HG03135 (cell line): ENCODE measurements around the gene GAL3ST3.
"Not testable (repeated sequence)": the region's sequence is repeated elsewhere in the genome, so short reads cannot be mapped to it uniquely, and the experiment has no call there.

ENCODE experiments used
- ATAC-seq: cut with Tn5 transposase; IDR thresholded peaks from one replicate; pipeline ENCODE4 v1.9.1; 2021; ENCODE audit warnings: mild to moderate bottlenecking, moderate library complexity; ENCODE audit not compliant: unreplicated experiment

GAL3ST3 gene

DNA sequence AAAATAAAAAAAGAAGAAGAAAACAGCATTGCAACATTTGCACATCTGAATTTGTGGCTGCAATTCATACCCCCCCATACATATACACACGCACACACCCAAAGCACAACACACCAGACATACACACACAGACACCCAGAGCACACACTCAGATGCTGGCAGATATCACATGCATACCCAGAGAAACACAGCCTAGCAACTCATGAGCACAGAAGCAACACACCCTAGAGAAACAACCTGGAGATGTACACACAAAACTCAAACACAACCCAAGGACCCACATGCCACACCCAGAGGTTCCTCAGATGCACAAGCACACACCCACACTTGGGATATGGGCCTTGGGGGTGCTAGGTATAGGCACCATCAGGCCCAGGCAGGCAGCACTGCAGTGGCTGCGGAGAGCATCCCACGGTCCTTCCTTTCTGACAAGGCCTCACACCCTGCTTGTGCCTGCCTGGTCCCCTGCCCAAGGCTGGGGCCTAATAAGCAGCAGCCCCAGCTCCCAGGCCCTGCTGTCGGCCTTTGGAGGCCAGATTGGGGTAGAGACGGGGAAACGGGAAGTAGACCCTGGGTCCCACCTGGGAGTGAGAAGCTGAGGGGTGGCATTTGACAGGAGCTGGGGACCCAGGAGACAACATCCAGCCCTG, 34.0 kb downstream of the GAL3ST3 start:
- no peak for ATAC-seq

DNA sequence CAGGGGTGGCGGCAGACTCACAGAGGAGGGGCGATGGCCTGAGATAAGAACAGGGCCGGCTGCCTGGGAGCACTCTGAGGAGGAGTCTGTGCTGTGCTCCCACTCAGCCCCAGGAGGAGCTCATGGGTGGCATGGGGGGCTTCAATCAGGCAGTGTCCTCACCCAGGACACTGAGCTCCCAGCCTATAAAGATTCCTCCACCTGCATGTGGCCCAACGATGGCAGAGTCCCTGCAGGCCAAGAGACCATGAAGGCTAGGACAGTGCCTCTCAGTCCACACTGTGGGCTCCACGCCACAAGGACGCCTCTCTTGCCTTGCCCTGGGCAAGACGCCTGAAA, 35.2 kb downstream of the GAL3ST3 start:
- no peak for ATAC-seq

DNA sequence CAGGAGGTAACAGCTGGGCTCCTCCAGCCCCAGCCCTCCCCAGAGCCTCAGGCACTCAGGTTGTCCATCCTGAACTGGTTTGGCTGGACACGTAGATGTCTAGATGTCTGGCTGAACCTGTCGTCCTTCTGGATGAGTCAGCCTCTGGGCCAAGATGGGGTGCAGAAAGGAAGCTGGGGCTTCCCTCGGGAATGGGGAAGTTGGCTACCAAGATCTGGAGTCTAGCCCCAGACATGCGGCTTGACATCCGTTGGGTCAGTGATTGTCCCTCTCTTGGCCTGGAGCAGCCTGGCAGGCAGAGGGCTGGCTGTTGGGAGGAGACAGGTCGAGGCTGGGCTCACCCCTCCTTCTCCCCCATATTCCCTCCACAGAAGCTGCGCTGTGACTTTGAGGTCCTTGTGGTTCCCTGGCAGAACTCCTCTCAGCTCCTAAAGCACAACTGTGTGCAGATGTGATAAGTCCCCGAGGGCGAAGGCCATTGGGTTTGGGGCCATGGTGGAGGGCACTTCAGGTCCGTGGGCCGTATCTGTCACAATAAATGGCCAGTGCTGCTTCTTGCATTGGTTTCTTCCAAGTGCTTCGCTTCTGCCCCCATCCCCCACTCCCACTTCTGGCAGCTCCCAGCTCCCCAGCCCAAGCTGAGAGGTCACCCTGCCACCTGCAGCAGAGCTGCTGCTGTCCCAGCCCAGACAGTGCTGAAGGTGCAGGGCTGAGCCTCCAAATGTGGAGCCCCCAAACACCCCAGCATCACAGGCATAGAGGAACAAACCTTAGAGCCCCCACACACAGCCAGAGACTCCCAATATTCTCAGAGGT, 35.8 kb downstream of the GAL3ST3 start:
- no peak for ATAC-seq

DNA sequence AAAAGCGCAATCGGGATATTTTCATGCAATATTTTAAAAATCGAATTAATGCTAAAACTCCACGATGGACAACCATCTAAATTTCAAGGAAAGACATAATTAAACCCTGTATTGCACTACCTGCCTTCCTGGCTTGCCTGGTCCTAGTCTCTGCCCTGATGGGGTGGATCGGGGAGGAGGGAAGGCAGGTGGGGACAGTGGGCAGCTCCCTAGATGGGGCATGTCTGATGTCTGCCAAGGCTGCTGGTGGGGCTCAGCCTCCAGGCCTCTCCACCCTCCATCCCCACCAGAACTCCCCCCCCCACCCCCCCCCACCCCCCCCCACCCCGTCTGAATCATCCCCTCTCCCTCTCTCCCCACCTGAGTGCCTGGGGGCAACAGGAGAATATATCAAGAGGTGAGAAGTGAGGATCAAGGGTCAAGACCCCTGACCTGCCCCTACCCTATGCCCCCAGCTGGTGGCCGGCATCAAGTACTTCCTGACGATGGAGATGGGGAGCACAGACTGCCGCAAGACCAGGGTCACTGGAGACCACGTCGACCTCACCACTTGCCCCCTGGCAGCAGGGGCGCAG, 36.5 kb downstream of the GAL3ST3 start:
- ATAC-seq, result no peak

DNA sequence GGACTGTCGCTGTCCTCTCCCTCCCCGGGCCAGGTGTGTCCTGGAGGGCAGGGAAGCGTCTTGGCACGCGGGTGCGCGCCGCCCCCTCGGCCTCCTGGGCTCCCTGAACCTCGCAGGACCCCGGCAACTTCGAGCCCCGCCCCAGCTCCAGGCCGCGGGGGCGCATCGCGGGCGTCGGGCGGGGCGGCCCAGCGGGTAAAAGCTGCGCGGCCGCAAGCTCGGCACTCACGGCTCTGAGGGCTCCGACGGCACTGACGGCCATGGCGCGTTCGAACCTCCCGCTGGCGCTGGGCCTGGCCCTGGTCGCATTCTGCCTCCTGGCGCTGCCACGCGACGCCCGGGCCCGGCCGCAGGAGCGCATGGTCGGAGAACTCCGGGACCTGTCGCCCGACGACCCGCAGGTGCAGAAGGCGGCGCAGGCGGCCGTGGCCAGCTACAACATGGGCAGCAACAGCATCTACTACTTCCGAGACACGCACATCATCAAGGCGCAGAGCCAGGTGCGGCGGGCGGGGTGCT, 37.1 kb downstream of the GAL3ST3 start, which contains the start of gene CST6:
TSS of gene CST6 (plus strand) at position 224 of the 519 bp plus-strand sequence. CDS start at position 261, 37 bp downstream.
- ATAC-seq, result no peak

DNA sequence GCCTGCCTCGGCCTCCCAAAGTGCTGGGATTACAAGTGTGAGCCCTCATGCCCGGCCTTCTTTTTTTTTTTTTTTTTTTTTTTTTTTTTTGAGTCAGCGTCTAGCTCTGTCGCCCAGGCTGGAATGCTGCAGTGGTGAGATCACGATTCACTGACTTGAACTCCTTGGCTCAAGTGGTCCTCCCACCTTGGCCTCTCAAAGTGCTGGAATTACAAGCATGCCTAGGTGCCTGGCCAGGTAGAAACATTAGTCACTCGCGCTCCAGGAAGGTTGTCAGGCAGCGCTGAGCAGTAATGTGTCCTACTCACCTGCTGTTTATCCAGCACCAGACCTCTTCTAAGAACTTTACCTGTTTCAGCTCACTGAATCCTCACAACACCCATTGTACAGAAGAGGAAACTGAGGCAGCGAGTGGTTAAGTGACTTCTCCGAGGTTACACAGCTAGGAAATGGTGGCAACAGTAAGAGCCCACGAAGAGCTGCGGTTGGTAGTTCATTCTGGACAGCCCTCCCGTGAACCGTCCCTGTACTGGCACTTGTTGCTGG, 37.6 kb downstream of the GAL3ST3 start:
- no peak for ATAC-seq

DNA sequence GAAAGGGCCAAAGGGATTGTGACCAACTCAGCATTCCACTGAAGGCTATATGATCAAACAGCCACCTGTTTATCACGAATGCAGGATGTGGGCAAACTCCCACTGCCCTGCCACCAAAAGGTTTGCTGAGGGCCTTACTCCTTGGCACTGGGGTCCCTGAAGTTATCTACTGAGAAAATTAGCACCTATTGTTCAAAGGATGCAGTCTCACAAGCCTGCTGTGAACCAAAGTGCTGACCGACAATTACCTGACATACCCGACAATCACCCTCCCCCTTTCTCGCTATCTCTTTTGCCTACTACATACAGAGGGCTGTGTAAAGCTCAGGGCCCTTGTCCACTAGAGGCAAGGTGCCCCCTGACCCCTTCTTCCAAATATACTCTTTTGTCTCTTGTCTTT, 38.9 kb downstream of the GAL3ST3 start:
- ATAC-seq, result not testable (repeated sequence)

DNA sequence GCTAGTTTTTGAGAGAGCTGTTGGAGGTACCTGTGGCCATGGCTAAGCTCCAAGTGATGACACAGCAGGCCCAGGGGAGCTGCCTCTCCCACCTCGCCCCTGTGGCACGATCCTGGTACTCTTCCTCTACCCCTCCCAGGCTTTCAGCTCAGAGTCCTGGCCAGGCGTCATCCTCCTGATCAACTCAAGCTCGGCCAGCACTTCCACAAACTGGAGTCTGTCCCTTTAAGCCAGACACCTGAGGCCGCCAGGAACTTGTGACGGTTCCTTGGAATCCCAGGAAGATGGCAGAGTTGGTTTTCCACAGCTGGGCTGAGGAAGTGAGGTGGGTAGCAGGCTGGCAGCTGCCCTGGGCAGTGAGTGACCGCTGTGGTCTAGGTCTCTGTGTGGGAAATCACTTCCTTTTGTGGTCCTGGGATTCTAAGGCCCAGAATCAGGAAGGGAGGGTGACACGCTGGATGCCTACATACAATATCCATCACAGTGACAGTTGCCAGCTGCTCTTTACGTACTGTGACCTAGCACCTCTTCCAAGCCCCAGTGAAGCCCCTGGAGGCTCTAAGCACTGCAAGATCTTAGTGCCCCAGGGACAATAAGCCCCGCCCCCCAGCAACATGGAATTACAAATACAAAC, 40.4 kb downstream of the GAL3ST3 start:
- no peak for ATAC-seq

DNA sequence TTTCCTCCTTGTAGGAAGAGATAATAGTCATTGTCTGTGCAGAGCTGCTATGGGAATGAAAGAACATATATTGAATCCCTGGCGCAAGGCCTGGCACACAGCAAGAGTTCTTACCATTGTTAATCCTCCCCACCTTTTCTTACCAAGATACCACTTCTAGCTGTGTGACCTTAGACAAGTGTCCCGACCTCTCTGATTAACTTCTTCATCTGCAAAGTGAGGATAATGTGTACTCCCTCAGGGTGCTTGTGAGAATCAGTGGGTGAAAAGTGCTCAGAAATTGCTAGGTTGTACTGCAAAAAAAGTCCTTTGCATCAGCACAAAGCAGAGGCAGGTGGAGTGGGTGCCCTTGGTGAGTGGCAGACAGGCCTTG, 40.9 kb downstream of the GAL3ST3 start:
- no peak for ATAC-seq

DNA sequence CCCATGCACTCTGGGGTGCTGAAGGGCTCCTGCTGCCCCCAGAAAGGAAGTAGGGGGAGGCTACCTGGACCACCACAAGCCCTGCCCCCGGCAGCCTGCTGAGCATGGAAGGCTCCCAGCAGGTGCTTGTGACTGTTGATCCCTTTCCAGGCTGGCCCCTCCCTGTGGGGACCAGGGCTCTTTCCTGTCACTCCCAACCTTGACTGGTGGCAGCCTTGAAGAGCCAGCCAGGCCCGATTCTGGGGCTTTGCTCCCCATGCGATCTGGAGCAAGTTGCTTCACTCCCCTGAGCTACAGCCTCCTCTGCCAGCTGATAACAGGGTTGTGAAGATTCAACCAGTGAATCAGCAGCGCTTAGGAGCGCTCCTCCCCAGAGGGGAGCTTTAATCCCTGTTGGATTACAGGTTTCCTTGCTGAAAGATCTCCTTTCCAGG, 41.7 kb downstream of the GAL3ST3 start:
- no peak for ATAC-seq

DNA sequence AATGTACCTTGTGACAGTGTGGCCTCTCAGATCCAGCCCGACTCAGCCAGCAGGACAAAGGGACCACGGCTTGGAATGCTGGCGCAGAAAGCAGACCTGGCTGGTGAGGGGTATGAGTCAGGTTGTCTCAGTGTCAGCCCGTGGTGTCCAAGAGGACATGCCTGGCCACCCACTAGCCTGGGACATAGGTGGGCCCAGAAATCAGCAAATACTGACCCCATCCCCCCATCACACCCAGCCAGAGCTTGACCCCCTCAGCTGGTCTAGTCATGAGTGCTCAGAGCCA, 42.1 kb downstream of the GAL3ST3 start:
- no peak for ATAC-seq

DNA sequence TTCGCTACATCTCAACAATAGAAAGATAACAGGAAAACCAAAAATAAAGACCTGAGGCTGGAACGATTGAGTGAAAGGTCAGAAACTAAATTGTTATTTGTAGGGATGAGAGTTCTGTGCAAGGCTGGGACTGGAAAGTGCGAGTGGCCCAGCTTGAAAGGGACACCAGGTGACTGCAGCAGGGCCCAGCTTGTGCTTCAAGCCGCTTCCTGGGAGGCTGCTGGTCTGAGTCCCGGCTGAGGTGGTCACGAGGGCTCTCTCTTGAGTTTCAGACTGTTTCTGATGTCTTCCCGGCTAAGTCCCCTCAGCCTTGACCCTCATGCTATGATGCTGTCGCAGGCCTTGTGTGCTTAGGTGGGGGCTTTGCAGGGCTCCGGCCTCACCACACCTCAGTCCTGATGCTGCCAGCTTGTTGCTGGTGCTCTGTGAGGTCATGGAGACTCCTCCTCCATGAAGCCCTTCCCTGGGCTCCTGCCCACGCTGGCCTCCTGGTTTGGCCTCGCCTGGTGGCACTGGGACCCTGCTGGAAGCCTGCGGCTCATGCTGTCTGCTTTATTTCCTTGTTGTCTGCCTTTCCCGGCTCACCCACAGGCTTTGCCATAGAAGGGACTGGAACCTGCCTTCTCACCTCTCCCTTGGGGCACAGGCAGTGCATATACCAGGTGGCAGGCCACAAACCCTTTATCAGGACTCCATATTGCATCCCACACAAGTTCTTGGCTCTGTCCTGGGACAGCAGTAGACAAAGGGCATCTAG, 42.6 kb downstream of the GAL3ST3 start:
- ATAC-seq, result no peak

DNA sequence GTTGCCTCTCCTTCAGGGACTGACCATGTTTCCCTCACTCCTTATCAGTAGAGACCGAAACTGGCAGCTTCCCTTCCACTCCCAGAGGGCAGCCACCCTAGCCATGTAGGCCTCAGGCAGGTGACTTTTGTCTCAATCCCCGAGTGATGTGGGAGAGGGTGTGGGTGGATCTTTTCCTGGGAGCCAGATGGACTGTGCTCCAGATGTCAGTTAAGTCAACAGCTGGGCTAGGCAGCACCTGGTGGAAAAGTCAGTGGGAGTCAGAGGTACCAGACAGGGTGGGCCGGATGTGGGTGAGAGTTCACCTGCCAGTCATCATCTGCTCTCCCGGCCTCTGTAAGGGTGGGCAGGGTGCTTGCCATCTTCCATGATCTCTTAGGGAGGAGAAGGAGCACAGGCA, 44.8 kb downstream of the GAL3ST3 start:
- ATAC-seq, result no peak

DNA sequence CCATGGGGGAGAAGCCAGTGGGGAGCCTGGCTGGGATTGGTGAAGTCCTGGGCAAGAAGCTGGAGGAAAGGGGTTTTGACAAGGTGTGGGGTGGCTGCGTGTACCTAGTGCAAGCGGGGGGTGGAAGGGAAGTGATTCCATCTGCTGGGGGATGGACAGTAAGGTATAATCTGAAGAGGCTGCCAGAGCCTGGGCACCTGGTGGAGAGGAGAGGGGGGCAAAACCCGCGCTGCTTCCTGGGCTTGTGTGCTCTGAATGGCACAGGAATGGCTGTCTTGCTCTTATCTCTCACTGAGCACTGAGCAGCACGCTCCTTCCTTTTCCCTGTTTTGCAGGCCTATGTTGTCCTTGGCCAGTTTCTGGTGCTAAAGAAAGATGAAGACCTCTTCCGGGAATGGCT, 45.7 kb downstream of the GAL3ST3 start:
- ATAC-seq, result no peak

DNA sequence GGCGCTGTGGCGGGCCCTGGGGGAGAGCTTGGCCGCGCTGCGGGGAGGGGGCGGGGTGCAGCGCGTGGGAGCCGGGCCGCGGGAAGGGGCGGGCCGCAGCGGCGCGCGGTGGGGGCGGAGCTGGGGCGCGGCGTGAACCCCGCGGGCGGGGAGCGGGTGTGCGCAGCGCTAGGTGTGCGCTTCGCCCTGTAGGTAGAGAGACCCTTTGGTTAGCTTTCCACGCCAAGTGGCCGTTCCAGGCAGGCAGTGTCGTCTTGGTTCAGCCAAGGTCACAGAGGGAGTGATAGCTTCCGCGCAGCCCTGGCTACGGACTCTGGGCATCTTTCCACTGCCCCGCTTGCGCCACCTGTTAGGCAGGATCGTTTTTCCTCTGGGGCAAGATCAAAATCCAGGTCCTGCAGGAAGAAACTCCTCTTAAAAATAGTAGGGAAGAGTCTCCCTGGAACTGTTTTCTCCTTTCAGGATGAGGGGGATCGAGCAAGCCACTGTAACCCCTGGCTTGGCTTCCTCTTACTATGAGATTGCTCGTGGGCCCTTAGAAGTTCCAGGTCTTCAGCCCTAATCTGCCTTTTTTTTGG, 46.2 kb downstream of the GAL3ST3 start:
- peak; percentile 46 for ATAC-seq

DNA sequence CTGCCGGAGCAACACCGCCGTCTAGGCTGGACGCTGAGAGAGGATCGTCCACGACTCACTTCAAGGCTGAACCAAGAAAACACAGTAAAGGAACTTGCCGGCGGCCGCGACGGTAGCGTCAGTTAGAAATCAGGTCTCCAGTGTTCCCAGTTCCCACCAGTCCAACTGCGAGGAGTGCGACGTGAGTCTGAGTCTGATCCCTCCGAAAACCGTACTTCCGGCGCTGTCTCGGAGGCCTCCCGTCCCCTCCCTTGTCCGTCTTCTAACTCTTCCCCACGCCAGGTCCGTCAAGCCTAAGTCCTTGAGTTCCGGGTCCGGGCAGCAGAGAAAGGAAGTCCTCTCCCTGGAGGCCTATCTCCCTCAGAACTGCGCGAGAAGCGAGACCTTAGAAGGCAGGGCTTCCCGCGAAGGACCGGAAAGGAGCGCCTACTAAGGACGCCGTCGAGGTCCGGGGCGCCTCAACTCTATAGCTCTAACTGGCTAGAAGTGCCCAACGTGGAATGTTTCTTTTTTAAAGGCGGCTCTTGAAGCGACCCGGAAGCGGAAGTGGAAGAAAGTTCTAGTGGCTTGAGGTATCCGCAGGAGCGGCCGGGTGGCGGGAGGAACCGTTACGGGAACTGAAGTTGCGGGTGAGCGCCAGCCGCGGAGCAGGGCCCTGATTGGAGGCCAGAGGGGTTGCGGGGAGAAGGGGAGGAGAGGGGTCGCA, 46.9 kb downstream of the GAL3ST3 start, which contains the start of the genes BANF1 and EIF1AD:
TSS of gene BANF1 (plus strand) at position 562 of the 706 bp plus-strand sequence. CDS start 748 bp downstream, outside the sequence.
TSS of gene EIF1AD (minus strand) at position 216 of the 706 bp plus-strand sequence. CDS start 1,768 bp downstream, outside the sequence.
- ATAC-seq, result peak; percentile 64

DNA sequence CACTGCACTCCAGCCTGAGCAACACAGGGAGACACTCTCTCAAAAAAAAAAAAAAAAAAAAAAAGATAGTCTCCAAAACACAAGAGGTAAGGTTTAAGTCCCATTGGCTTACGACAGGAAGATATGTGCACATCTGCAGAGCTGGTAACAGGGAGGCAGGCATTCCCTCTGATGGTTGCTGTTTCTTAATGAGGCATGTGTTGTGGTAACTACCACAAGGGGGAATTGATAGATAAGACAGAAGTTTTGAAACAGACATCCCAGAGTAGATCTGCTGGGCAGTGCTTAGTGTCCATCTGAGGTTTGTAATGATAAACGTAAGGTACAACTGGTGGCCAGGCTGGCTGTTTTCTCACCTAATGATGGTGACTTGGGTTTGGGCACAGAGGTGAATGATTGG, 51.7 kb downstream of the GAL3ST3 start:
- ATAC-seq, result no peak

DNA sequence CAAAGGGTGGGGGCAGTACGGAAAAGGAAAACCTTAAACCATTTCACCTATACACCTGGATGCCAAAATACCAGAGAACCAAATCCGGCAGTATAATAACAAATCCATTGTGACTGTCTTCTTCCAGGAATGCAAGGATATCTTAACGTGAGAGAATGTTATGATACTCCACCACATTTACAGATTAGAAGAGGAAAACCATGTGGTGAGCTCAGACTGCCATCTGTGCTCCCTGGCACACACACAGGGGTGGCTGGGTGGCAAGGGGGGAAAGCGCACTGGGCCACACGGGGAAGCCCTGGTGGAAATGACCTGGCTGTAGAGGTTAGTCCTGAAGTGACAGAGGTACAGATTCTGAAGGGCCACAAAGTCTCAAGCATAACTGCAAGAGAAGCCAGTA, 56.9 kb downstream of the GAL3ST3 start:
- no peak for ATAC-seq
